Psoas muscle (tissue), 8 donors: ENCODE measurements around the gene CENPP. TPM values are rescaled to one million over a fixed set of nuclear protein-coding genes. Genes with fewer than 3 reads are reported as not detected.

ENCODE experiments used
- ATAC-seq, 4 donors: fragments of 200-7000 bp; cut with Tn5 transposase; one replicate each; pipeline ENCODE4 v1.9.1; 2020; ENCODE audit warnings: moderate library complexity in 3 of 4, mild to moderate bottlenecking in 2 of 4
- DNase-seq, 2 donors: peaks; one replicate each; pipeline ENCODE4 v3.0.0-alpha.2; 2020
- H3K27ac ChIP-seq: fragments of 200-600 bp; one replicate; pipeline ENCODE4 v1.8.0; 2022
- H3K27me3 ChIP-seq, 3 donors: fragments of 200-600 bp in 1 of 3; one replicate each; pipeline versions ENCODE4 v1.6.1 to v1.8.0; 2013 to 2022; ENCODE audit warnings: low read length in 2 of 3, mild to moderate bottlenecking in 2 of 3, moderate library complexity in 1 of 3; ENCODE audit not compliant: insufficient read depth in 3 of 3
- H3K36me3 ChIP-seq, 2 donors: fragments of 200-600 bp in 1 of 2; one replicate each; pipeline versions ENCODE4 v1.6.1 to v1.8.0; 2013 to 2022; ENCODE audit warnings: low read depth in 1 of 2, mild to moderate bottlenecking in 1 of 2, moderate library complexity in 1 of 2; ENCODE audit not compliant: insufficient read depth in 1 of 2
- H3K4me1 ChIP-seq: fragments of 200-600 bp; one replicate; pipeline ENCODE4 v1.8.0; 2022
- H3K4me3 ChIP-seq: fragments of 200-600 bp; one replicate; pipeline ENCODE4 v1.8.0; 2022; ENCODE audit warnings: mild to moderate bottlenecking
- H3K9me3 ChIP-seq: fragments of 200-600 bp; one replicate; pipeline ENCODE4 v1.8.0; 2022
- CTCF ChIP-seq: fragments of 200-600 bp; IDR thresholded peaks from one replicate; pipeline ENCODE4 v1.8.0; 2022; ENCODE audit warnings: antibody characterized with exemption
- WGBS, 3 donors: extraction: QIAGEN DNeasy Blood & Tissue Kit; methylation state at CpG; one replicate each; pipeline versions ENCODE4 v1.1.6 to v1.1.7; 2013; 5-methylcytosine and 5-hydroxymethylcytosine counted together
- intact Hi-C, 2 donors: fragments of 100-400 bp; cut with DNase I; formaldehyde crosslinking; loops; one replicate each; pipeline versions ENCODE4 v1.11.0 to v1.14.2; 2022
- polyA plus RNA-seq, 3 donors: library from polyadenylated mRNA; stranded (reverse); fragments of 200-250 nt; gene quantifications; one replicate each; pipeline ENCODE4 v1.2.3, GENCODE V29; 2013
- total RNA-seq, 4 donors: library from RNA; stranded (reverse); fragmentation: NEBNext Ultra II Directional in 2 of 4; extraction: Animal tissue kit (Norgen Biotek cat#: 25700) in 2 of 4; gene quantifications; one replicate each; pipeline versions ENCODE4 v1.2.1 to v1.2.4, GENCODE V29; 2021 to 2023
- donor health status: healthy with polysubstance abuse.
- donor health status: DM: no; HTN: no; CAD: no; lungs with moderate emphysema.
- donor health status: Bipolar disorder and iron deficiency.
- donor health status: healthy.
- donor health status: DM: yes; HTN: yes; CAD: no.
- donor health status: DM: no; HTN: no; CAD: no.
- donor health status: DM: no; HTN: no; CAD: no.
- donor health status: DM: yes; HTN: yes; CAD: no.

Gene CENPP
- total and polyA plus RNA-seq, 7 donors: 1.8 to 15.7 (median 6.4) TPM

- no peaks in the 10 kb centered on the region for H3K36me3 ChIP-seq
- no peaks in the 10 kb centered on the region for H3K9me3 ChIP-seq
- no peaks in the 10 kb centered on the region for H3K27me3 ChIP-seq
- TF ChIP-seq CTCF: no peak
- H3K27ac ChIP-seq: no peak overlapping the region
- ATAC-seq: no peak
- no peak overlapping the region for H3K4me3 ChIP-seq
- intact Hi-C loops: no loop called here
- DNase-seq: no peak
- WGBS, 3 donors: 94 to 95% (median 95%) methylated on average over 5 of the region's 5 CpGs
- no peaks in the 10 kb centered on the region for H3K4me1 ChIP-seq
These were observed 107.3 kb downstream of the CENPP start for GRCh38 chr9:92432972-92433548.

- H3K4me1 ChIP-seq: peaks cover 8% of the 10 kb centered on the region
- H3K27ac ChIP-seq: no peak overlapping the region
- H3K9me3 ChIP-seq: no peaks in the 10 kb centered on the region
- ATAC-seq (no peak), DNase-seq (no peak)
- TF ChIP-seq CTCF: no peak
- no peaks in the 10 kb centered on the region for H3K36me3 ChIP-seq
- WGBS, 3 donors: 90 to 97% (median 95%) methylated on average over 1 of the region's 1 CpG
- intact Hi-C loops: no loop called here
- H3K4me3 ChIP-seq: no peak overlapping the region
- no peaks in the 10 kb centered on the region for H3K27me3 ChIP-seq
These were observed 109.5 kb downstream of the CENPP start for GRCh38 chr9:92435263-92435662.

GRCh38 chr9:92438900-92439526 is 113.3 kb downstream of the CENPP start:
- Histone ChIP-seq H3K27ac (no peak overlapping the region), H3K9me3 (no peaks in the 10 kb centered on the region), H3K27me3 (no peaks in the 10 kb centered on the region), H3K36me3 (no peaks in the 10 kb centered on the region), H3K4me1 (peaks cover 8% of the 10 kb centered on the region), H3K4me3 (no peak overlapping the region)
- WGBS, 3 donors: 85 to 89% (median 88%) methylated on average over 5 of the region's 5 CpGs
- ATAC-seq: peak in 1 of 4 donors; percentile 40
- intact Hi-C loops: no loop called here
- DNase-seq: no peak
- peak; percentile 22 for TF ChIP-seq CTCF

- no peak for DNase-seq
- 54 to 70% (median 61%) methylated on average over 5 of the region's 5 CpGs for WGBS, 3 donors
- no peak overlapping the region for H3K4me3 ChIP-seq
- no peaks in the 10 kb centered on the region for H3K9me3 ChIP-seq
- peak overlapping the region; percentile 56 for H3K27ac ChIP-seq
- TF ChIP-seq CTCF: no peak
- H3K4me1 ChIP-seq: peaks cover 8% of the 10 kb centered on the region
- intact Hi-C loops: loop anchor here in 1 of 2 donors (5.0 kb wide), 1 partner anchor 98 kb away; no protein-coding TSS in a partner anchor
- H3K27me3 ChIP-seq: no peaks in the 10 kb centered on the region
- no peaks in the 10 kb centered on the region for H3K36me3 ChIP-seq
- peak; percentile 99 to 100 (median 100) for ATAC-seq
These were observed 114.4 kb downstream of the CENPP start for GRCh38 chr9:92439921-92440750.
